RPMI8226 (cell line): Measurements from ENCODE around the gene SH3D21.

Experiments
- DNase-seq: peaks from one replicate; pipeline ENCODE4 v3.0.0-alpha.2; 2015

The SH3D21 gene

DNA sequence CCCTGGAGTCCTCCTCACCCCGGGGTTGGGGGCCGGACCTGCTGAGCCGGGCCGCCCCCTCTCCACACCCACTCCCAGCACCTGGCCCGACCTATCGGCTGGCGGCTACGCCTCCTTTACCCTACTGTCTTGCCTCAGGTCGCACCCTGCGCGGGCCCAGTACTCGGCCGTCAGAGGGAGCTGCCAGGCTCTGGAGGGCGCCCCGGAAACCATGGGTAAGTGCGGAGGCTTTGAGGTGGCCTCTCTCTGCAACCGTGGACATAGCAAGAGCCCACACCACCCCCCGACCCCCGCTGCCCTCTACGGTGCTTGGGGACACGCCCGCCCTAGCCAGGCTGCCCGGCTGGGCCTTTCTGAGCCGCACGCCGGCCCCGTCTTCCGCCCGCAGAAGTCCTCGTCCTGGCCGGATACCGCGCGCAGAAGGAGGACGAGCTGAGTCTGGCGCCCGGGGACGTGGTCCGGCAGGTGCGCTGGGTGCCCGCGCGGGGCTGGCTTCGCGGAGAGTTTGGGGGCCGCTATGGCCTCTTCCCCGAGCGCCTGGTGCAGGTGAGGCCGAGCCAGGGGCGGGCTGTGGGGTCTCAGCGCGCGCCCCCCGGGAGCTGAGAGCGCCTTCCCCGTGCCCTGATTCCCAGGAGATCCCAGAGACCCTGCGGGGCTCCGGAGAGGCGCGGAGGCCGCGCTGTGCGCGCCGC lies at the start of gene SH3D21:
SH3D21 (plus strand) TSS at position 159 of the 692 bp plus-strand sequence; CDS start at position 212, 53 bp downstream.
- peak; percentile 64 for DNase-seq

DNA sequence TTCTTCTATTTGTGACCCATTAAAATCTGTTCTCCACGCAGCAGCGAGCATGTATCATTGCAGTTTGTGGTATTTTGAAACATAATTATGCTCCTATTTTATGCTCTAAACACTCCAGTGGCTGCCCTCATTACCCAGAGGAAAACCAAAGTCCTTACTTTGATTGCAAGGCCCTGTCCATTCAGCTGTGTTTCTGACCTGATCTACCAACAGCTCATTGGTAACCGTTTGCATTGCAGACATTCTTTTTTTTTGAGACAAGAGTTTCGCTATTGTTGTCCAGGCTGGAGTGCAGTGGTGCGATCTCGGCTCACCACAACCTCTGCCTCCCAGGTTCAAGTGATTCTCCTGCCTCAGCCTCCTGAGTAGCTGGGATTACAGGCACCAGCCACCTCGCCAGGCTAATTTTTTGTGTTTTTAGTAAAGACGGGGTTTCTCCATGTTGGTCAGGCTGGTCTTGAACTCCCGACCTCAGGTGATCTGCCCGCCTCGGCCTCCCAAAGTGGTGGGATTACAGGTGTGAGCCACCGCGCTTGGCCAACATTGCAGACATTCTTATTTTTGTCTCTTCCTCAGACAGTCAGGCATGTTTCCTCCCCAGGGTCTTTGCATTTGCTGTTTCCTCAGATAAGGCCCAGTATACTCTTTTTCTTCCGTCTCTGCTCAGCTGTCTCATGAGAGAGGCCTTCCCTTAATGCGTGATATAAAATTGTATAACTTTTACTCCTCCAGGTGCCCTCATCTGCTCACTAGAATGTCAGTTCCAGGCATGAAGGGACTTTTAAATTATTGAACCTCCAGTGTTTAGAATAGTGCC lies 49.4 kb upstream of the SH3D21 start:
- no peak for DNase-seq

- DNase-seq, result no peak
Observed at GRCh38 chr1:36257375-36257767, 48.8 kb upstream of the SH3D21 start.

GRCh38 chr1:36258960-36259344 lies 47.2 kb upstream of the SH3D21 start:
- DNase-seq, result no peak

DNA sequence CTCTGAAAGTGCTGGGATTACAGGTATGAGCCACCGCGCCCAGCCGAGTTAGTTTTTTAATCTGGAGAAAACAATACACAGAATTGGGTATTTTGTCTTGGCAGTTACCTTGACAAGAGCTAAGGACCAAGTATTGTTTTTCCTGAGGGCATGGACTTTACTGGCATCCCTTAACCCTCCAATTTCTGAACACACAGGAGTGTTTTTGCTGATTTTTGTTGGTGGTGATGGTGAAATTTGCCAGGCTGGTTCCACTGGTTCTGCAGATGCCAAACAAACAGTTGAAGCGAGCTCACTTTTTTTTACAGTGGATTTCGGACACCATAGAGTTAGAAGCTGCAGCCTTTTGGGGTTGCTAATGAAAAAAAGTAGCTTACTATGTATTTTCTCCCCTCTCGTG lies 37.2 kb upstream of the SH3D21 start:
- no peak for DNase-seq

- no peak for DNase-seq
Observed at GRCh38 chr1:36269408-36269838, 36.7 kb upstream of the SH3D21 start.

- DNase-seq, result no peak
Observed at GRCh38 chr1:36273024-36273423, 33.1 kb upstream of the SH3D21 start.

DNA sequence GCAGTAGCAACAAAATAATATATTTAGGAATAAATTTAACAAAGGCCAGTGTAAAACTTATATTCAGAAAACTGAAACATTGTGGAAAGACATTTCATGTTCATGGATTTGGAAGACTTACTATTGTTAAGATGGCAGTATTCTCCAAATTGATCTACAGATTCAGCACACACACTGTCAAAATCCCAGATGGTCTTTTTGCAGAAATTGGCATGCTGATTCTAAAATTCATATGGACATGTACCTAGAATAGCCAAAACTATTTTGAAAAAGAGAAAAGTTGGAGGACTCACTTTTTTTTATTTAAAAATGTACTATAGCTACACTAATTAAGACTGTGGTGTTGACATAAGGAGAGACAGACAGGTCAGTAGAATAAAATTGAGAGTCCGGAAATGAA lies 32.0 kb upstream of the SH3D21 start:
- no peak for DNase-seq

- no peak for DNase-seq
Observed at GRCh38 chr1:36276688-36277087, 29.5 kb upstream of the SH3D21 start.

DNA sequence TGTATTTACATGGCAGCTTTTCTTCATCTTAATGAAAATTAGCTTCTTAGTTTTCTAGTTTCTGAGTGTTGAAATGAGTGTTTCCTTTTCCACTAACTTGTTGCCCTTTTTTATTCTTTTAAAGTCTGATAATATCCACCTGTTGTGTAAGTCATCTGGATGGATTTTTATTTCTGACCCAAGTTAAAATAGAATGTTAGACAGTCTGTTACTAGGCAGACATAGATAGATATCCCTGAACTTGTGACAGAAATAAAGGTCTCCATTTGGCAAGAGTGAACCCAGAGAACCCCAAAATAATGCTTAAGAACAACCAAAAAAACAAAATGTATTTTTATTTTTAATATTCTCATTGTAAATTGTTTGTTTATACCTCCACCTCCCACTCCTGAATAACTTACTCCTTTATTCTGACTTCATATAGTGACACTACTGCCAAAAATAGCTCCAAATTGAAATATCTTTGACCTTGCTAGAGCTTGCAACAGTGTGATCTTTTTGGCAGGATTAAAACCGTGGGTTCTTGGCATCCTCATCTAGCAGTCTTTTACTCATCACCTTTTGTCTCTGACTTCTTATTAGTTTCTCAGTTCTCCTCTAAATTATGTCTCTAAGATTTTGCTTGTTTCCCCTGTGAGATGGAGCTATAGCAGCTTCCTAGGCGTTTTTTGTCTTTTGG lies 26.9 kb upstream of the SH3D21 start:
- DNase-seq, result no peak

- DNase-seq, result no peak
Observed at GRCh38 chr1:36279789-36280296, 26.3 kb upstream of the SH3D21 start.

DNA sequence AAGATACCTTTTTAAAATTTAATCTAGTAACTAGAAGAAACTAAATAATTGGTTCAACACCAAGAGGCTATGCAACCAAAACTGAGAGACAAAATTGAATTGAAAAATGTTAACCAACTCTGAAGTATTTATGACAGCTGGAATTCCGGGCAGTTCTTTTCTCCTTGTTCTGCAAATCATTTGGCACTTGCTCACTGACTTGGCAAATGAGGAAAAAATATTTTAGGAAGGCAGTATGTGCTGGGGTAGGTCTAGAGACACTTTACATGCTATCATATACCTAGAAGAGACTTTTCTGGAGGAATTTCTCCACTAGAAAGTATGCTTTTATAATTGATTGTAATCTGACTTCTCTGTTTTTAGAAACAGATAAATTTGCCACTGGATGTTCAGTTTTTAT lies 22.1 kb upstream of the SH3D21 start:
- DNase-seq, result no peak

DNA sequence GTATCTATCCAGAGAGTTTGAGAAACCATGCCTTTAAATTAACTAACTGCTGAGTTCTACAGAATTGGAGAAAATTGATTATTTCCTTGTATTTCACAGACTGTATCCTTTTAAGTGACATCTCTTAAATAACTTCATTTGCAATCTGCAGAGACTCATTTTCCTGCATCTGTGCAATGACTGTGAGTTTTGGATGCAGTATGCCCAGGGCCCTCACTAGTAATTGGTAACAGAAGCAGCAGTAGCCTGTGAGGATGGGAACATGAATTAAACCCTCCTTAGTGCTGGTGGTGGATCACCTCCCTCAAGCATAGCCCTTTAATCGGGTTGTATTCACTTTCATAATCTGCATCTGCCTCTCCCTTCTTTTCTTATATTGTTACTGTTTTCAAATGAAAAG lies 21.7 kb upstream of the SH3D21 start:
- DNase-seq, result no peak

- peak; percentile 86 for DNase-seq
Observed at GRCh38 chr1:36285443-36286101, 20.6 kb upstream of the SH3D21 start.

DNA sequence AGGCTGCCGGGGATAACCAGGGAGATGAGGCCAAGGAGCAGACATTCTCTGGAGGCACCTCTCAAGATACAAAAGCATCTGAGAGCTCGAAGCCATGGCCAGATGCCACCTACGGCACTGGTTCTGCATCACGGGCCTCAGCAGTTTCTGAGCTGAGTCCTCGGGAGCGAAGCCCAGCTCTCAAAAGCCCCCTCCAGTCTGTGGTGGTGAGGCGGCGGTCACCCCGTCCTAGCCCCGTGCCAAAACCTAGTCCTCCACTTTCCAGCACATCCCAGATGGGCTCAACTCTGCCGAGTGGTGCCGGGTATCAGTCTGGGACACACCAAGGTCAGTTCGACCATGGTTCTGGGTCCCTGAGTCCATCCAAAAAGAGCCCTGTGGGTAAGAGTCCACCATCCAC lies 19.4 kb upstream of the SH3D21 start:
- no peak for DNase-seq

DNA sequence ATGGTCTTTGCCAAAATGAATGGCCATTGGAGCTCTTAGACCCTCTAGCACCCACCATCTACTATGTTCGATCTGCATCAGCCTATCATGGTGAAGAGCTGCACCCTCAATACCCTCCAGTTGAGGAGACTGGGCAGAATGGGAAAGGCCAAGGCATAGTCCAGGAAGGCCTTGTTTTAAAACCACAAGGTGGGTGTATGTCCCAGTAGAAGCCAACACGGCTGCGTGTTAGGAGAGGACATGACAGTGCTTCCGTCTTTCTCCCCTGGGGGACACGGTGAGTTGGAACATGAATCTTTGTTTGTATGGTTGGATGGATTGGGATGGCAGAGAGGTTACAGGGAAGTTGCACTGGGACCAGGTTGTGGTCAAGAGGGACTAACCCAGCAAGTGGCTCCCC lies 18.6 kb upstream of the SH3D21 start:
- DNase-seq, result no peak

GRCh38 chr1:36295390-36295789 lies 10.8 kb upstream of the SH3D21 start:
- no peak for DNase-seq

DNA sequence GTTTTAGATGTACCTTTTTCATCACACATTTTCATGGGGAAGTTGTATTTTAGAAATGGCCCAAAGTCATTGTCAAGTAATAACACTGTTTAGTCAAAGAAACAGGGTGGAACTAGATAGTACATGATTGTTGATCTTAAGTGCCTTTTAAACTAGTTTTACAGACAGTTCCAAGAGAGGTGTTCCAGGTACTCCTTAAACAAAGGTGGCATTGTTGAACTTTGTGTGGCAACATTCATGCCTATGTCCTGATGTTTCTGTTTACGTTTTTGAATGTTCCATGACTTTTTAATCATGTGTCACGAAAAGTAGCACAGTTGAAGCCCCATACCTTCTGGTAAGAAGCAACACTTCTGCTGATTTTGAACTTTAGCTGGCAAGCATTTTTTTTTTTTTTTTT lies 9.1 kb upstream of the SH3D21 start:
- no peak for DNase-seq

DNA sequence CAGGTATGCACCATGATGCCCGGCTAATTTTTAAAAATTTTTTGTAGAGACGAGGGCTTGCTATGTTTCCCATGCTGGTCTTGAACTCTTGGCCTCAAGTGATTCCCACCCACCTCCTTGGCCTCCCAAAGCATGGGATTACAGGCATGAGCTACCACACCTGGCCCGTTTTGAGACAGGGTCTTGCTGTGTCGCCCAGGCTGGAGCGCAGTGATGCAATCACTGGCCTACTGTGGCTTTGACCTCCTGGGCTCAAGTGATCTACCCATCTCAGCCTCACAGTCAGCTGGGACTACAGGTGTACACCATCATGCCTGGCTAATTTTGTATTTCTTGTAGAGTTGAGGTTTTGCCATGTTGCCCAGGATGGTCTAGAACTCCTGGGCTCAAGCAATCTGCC lies 7.5 kb upstream of the SH3D21 start:
- no peak for DNase-seq

GRCh38 chr1:36300526-36300925 lies 5.6 kb upstream of the SH3D21 start:
- no peak for DNase-seq

- DNase-seq, result no peak
Observed at GRCh38 chr1:36301220-36301619, 4.9 kb upstream of the SH3D21 start.

DNA sequence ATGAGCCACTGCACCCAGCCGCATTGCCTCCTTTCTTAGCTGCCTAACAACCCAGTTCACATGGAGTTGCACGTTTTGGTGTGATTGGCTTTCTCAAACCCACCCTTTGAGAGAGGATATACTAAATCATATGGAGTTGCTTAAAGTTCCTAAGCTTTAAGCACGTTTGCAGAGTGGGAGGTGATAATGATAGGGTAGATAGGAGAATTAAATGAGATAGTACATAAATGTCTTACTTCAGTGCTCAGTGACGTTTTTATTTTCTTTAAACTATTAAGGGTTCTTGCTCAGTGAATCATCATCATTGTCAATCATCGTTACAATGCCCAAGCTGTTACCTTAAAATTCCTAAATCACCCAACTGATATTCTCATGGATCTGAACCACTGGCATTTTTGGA lies 2.9 kb upstream of the SH3D21 start:
- DNase-seq, result no peak
